Measurements from ENCODE around the gene ZNF664.
"Not testable (repeated sequence)": the region's sequence is repeated elsewhere in the genome, so short reads cannot be mapped to it uniquely, and the experiment has no call there.

Gene ZNF664

DNA sequence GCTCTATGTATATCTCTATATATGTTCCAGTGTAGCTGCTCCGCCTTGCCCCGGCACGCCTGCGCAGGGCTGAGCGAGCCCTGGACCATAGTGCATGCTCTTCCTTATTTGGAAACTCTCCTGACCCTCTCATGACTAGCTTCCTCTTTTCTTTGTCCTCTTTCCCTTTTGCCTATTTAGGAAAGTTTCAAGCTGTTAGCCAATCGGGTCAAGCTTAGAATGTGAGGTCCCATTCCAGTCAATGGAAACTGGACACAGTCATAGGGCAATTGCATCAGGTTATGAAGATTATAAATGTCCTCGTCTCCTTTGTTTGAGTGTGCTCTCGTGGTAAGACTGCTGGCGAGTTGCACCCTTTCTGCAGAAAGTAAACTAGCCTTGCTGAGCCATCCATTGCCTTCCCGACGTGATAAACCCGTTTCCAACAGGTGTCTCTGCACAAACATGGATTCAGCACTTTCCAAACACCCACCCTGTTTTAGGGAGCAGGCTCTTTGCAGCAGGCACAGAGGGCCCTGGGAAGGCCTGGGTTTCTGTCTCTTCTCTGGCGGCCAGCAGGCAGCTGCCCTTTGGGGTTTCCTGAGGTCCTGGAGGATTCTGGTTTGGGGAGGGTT lies 31.3 kb upstream of the ZNF664 start:
- DNase-seq, result no peak

DNA sequence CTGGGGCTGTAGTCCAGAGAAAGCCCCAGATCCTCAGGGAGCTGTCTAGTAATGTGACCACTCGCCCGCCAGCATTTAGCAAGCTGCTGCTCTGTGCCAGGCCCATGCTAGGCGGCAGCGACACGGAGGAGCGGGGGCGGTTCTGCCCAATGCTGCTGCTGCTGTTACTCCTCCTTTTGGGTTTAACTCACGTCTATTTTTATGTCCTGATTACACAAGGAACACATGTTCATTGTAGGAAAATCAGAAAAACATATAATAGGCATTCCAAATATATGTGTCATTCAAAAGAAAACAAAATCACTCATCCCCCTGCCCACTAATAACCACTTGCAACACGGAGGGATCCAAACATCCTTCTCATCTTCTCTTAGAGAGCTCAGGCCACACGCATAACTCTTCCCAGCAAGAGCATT lies 30.8 kb upstream of the ZNF664 start:
- DNase-seq, result no peak

DNA sequence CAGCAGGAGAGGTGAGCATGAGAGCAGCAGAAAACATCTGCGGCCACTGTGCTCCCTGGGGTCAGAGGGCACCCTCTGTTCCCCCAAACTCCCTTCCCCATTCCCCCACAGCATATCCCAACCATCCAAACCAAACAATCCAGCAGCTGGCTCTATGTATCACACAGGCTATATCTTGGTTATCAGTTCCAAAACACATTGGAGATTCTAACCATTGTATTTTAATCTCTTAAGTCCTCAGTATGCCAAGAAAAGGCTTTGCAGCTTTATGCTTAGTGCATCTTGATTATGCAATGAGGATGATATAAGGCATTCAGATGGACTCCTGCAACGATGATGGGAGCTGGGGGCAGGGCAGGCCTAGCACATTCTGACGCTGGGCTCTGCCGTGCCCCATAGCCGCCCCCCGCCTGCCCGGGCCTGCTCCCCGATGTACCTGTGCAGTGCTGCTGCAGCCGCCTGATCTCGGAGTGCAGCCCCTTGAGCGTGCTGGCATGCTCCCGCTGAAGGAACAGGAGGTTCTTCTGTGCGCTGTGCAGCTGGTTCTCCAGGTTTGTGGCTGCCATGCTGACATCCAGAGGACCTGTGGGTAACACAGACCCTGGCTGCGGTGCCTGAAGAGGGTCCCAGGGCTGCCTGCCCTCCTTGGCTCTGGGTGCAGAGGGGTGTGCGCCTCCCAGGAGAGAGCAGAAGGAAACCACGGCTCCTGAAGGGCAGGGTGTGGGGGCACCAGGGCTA lies 29.9 kb upstream of the ZNF664 start:
- DNase-seq, result no peak

DNA sequence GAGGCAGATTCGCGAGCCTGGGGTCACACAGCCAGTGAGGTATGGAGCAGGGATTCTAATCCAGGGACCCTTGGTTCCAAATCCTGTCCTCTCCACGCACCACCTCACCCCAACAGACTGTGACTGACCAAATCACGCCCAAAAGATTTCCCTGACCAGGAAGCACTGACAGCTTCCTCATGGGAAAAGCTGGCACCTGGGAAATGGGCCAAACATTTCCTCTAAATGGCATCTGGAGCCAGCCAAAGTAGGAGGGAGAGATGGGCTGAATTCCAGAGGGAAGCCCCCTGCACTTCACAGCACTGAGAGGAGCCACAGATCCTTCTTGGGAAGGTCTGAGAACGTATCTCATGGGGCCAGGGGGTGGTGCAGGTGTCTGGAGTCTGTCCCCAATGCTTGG lies 29.2 kb upstream of the ZNF664 start:
- no peak for DNase-seq

DNA sequence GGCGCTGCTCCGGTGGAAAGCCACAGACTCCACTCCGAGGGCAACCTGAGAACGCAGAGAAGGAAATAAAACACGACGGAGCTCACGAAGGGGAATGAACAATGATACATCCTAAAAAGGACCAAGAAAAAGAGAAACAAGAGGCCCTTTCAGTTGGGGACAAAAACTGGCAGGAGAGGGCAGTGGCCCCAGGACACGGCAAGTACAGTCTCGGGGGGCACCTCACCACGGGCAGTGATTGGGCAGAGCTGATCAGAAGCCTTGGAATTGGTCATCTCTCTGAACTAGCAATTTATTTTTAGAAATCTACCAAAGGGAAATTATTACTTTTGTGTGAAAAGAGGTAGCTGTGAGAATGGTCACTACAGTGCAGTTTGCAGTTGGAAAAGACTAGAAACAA lies 28.3 kb upstream of the ZNF664 start:
- no peak for DNase-seq

DNA sequence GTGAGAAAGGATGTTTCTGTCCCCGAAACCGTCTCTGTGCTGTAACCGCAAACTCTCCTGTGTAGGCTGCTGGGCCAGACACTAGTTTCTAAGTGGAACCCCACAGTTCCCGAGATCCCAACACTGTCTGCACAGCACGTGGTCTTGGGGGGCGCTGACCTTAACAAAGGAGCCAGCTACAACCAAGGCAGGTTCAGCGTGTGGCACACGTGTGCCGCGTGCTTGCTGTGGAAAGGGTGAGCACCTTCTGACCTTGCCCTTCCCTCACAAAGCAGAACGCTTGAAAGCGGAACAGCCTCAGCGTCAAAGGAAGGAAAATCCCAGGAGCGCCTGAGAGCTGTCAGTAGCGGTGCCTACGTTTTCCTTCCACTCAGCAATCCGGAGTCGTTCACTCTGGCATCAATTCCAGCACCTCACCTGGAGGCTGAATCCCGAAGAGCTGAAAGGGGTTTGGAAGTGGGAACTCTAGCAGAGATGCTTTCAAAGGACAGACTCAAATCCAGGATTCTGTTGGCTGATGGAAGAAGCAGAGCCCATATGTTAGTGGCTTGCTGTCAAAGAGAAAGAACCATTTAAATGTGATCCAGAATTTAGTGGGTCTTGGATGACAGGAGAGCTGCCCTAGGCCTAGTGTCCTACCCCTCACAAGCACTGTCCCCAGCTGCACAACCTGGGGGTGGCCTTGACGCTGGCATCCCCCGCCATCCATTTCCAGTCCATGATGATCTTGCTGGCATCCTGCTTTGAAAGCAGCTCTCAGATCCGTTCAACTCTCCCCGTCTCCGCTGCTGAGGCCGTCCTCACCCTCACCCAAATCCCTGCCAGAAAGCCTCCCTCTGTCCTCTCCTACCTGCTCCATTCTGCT lies 27.5 kb upstream of the ZNF664 start:
- no peak for DNase-seq

DNA sequence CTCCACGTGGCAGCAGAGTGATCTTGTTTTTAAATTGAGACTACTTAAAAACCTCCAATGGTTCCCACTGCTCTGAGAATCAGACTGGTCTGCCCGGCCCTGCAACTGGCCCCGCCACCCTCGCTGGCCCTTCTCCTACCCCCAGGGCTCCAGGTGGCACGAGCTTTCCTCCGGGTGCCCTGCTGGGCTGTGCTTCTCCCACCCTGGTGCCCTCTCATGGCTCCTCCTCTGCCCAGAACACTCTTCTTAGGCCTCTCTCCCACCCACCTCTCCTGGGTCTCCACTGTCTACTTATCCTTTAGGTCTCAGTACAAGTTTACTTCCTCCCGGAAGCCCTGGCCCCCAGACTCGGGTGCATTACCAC lies 26.9 kb upstream of the ZNF664 start:
- DNase-seq, result no peak

DNA sequence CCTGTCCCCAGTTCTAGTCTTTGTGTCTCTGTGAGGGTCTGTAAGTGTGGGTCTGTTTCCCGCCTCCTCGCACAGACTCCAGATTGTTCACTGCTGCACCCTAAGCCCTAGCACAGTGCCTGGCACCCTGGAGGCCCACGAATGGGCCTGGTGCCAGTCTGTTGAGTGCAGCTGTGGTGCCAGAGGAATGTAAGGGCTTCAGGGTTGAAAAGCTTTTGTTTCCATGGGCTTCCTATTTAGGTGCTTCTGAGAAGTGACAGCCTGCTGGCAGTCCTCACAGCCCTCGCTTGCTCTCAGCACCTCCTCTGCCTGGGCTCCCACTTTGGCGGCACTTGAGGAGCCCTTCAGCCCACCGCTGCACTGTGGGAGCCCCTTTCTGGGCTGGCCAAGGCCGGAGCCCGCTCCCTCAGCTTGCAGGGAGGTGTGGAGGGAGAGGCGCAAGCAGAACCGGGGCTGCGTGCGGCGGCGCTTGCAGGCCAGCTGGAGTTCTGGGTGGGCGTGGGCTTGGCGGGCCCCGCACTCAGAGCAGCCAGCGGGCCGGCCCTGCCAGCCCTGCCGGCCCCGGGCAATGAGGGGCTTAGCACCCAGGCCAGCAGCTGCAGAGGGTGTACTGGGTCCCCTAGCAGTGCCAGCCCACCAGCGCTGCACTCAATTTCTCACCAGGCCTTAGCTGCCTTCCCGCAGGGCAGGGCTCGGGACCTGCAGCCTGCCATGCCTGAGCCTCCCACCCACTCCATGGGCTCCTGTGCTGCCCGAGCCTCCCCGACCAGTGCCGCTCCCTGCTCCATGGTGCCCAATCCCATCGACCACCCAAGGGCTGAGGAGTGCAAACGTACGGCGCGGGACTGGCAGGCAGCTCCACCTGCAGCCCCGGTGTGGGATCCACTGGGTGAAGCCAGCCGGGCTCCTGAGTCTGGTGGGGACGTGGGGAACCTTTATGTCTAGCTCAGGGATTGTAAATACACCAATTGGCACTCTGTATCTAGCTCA lies 26.2 kb upstream of the ZNF664 start:
- DNase-seq, result not testable (repeated sequence)

DNA sequence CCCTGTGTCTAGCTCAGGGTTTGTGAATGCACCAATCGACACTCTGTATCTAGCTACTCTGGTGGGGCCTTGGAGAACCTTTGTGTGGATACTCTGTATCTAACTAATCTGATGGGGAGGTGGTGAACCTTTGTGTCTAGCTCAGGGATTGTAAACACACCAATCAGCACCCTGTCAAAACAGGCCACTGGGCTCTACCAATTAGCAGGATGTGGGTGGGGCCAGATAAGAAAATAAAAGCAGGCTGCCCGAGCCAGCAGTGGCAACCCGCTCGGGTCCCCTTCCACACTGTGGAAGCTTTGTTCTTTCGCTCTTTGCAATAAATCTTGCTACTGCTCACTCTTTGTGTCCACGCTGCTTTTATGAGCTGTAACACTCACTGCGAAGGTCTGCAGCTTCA lies 25.5 kb upstream of the ZNF664 start:
- not testable (repeated sequence) for DNase-seq

DNA sequence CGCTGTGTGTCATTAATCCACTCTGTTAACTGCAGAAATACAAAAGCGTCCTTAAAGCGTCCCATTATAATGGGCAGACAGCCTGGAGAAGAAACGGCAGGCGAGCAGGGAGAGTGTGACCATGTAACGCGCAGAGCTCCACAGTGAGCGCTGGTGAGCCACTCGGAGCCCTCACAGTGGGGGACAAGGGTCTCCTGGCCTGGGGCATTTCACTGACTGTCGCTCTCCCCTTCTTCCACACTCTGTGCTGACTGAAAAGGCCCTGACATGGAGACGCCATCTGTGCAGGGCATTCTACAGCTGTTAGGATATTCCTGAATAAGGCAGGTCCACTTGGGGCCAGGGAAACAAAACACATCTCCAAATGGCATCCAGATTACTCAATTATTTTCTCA lies 24.6 kb upstream of the ZNF664 start:
- no peak for DNase-seq

DNA sequence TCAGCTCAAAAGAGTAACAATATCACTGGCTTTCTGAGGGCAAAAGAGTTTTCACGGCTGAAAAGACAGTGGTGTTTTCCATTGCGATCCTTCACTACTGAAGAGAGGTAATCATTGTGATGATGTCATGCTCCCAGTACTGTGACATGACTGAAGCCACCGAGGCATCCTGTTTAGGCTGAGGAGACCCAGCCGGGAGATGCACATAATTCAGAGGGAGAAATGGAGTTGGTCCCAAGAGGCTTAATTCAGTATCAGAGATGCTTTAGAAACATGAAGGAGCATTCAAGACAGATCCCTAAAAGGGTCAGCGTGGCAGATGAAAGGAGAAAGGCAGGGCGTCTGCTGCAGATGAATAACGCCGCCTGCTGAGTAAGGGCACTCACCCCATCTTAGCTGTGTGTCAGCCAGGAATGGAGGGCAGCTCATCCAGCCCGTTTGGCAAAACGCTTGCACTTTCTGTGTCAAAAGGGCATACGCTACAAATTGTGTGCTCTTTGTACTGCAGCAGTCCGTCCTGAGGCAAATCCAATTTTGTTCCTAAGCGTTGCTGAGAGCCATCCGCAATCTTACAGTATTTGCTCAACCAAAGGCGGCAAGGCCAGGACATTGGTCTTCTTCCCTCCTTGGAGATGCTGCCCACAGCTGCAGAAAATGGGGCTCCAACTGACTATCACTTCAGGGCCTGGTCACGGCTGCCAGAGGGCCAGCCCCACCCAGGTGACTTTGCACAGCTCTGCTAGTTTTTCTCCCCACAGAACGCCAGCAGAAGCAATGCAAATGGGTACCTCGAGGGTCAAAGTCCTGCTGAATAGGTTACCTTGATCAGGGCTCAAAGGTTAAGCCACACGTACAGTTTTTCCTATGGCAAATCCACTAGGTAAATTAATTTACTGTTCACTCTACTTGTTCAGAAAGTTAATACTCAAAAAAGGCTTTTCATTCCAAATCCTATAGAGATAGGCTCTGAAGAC lies 23.9 kb upstream of the ZNF664 start:
- no peak for DNase-seq

DNA sequence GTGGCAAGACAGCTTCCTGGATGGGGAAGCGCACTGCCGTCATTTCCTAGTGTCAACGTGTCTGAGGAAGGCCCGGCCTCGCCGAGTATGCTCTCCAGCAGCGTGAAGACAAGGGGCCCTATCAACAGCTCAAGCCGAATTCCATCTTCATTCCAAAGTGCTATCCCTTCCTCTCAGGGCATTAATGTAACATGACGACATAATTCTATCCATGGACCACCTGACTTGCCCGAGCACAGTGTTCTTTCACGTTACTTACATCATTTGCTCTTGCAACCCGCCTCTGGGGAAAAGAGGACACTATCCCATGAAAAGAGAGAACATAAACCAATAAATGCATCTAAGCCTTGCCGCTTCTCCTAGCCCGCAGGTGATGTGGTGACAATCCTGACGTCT lies 23.2 kb upstream of the ZNF664 start:
- no peak for DNase-seq

DNA sequence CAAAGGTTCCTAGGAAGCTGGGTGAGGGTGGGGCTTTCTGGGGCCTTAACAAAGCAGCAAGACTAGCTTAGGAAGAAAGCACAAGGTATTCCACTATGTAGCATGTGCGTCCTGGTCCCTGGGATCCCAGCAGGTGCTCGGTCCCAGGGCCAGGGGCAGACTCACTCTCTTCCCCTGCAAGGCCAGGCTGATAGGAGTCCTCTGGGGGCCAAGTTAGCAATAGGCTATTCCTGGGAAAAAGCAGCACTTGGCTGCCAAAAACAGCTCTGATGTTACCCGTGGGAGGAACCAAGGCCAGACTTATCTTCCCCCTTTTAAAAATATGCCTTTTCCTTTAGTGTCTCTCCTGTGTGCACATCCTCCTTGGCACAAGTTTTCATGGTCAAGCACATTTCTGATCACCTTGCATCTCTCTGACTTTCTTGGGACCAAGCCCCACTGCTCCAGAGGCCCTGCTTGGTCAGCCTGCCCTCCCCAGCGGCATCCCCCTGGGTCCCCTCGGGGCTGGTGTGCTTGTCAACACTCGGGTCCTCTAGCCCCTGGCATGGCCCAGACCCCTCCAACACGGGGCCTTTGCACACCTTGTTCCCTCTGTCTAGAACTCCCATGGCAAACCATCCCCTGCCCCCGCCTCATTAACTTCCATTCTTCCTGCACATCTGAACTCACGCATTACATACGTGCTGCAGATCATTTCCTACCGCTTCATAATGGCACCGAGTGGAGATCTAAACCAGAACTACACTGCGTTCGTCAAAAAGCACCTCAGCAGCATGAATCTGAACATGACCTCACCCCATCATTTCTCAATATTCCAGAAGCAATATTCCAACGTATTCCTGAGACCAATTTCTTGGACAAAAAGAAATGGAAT lies 22.3 kb upstream of the ZNF664 start:
- no peak for DNase-seq

DNA sequence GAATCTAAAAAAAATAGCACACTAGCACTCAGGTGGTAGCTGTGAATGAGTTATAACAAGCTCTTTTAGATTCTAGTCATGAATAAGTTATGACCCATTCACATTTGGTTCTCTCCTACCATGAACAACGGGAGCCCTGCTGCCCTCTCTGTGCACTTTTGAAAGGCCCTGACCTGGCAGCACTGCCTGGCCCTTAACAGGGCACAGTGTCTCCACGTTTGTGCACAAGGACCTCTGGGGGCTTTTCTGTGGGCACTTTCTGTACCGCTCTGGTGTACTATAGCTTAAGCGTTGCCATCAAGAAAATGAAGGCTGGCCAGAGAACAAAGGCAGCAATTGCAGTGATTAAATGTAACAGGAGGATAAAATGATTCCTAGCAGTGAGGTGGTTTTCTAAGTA lies 21.5 kb upstream of the ZNF664 start:
- no peak for DNase-seq

DNA sequence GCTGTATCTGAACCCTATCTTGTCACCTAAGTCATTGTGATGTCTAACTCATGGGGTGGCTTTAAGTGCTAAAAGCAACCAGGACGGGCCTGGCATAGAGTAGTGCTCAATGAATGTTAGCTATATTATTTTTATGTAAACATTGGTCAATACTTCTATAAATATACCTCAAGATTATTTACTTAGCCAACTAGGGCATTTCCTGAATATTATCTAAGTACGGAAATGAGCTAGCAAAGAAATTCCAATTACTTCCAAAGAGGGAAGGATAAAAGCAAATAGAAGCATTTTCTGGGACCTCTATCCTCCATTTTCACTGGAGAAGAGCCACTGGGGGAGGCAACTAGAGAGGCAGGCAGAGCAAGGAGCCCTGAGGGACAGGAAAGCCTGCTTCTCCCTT lies 21.0 kb upstream of the ZNF664 start:
- no peak for DNase-seq

DNA sequence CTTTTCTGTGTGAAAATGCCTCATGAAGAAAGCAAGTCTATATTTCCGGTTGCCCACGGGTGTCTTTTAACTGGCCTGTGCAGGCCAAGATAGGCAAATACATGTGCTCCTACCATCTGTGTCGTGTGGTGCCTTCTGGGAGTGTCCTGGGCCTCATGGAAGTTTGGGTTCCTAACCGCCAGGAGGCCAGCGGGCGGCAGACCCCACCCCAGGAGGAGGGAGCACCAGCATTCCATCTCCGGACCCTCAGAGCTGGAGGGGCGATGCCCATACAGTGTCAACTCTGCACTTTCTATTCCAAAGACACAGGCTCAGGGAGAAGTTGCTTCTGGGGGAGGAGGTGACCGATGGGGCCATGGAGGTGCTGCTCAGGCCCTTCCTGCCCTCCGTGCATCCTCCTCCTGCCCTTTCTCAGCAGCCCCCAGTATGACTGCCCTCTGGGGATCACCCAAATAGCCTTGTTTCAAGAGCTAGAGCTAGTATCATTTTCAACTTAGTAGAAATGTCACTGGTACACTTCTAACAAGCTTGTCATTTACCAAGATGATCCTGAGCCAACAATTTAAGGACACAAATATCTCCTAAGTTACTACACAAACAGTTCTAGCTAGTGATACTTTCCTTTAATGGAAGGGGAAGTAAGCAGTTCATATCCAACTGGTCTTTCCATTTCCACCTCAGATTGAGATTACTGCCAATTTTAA lies 18.2 kb upstream of the ZNF664 start:
- DNase-seq, result no peak

DNA sequence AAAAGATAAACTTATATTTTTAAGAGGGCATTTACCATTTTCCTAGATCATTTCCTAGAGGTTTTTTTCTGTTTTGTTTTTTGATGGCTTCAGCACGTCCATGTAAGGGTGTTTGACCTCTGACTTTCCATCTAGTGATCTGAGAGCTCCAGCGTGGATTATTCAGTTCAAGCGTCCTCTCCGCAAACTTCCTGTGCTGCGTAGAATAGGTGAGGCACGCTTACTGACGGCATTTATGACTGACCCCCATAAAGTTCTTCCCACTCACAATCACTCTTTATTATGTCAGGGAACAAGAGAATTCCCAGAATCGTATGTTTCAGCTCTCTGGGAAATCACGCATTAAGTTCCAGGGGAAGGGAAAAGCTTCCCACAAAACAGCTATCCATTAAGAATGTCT lies 16.8 kb upstream of the ZNF664 start:
- no peak for DNase-seq

DNA sequence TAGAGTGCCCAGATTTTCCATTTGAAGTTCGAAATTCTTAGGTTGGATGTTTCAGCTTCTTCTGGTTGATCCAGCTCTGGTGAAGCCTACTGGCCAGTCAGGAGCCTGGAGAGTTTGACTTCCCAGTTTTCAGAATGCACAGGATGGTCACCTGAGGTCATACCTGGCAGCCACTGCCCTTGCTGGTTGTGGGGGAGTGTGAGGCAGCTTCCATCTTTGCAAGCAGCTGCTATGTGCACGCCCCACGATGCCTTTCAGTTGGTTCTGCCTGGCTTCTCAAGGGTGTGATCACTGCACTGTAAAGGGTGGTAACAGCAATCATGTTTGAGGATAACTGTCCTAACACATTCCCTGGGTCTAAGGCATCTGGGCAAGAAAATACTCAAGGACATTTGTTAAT lies 15.8 kb upstream of the ZNF664 start:
- DNase-seq, result no peak

DNA sequence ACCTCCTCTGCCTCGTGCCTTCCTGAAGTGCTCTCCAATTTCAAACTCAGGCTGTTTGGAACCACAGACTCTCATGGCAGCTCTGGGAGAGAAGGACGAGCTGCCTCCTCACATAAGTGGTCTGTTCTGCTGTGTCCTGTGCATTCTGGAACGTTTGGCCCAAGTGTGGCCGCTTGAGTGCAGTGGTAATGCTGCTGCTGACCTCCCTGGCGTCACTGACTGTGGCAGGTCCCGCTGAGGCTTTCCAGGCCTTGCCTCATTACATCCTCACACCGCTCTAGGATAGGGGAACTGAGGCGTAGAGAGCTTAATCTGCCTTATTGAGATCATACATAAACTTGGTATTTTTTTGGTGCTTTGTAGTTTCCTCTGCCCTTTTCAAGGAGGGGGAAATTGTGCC lies 14.6 kb upstream of the ZNF664 start:
- no peak for DNase-seq

DNA sequence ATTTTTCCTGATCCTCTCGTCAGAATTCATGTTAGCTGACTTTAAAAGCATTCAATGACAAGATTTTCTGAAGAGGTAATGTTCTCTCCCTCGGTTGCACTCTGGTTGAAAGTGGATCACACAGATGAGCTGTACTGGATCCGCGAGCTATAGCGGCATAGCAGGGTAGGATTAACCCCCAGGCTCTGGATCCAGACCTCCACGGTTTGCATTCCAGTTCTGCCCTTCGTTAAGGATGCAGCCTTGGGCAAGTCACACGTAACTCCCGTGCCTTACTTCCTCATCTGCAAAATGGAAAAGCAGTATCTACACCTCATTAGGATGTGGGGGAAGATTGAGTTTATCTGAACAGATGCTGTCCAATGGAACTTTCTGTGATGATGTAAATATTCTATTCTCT lies 14.1 kb upstream of the ZNF664 start:
- no peak for DNase-seq

Measured in CD4-positive, alpha-beta T cell treated with Interleukin-4 for 4 hours (primary cell).